Left lobe of liver (tissue), 2 donors: Measurements from ENCODE around the gene BRAF. TPM values are rescaled to one million over a fixed set of nuclear protein-coding genes. Genes with fewer than 3 reads are reported as not detected.
A peak's percentile ranks its signal among the peaks of the same experiment; 100 is the strongest.
"Not testable (repeated sequence)": the region's sequence is repeated elsewhere in the genome, so short reads cannot be mapped to it uniquely, and the experiment has no call there.

ENCODE experiments used
- ATAC-seq: fragments of 200-7000 bp; cut with Tn5 transposase; one replicate; pipeline ENCODE4 v1.9.1; 2020; ENCODE audit warnings: mild to moderate bottlenecking, moderate library complexity
- DNase-seq: peaks from one replicate; pipeline ENCODE4 v3.0.0-alpha.2; 2020; ENCODE audit warnings: low spot score
- total RNA-seq: library from RNA; stranded (reverse); gene quantifications from one replicate; pipeline ENCODE4 v1.2.1, GENCODE V29; 2021
- donor health status: DM: no; HTN: no; CAD: no; lungs with moderate emphysema.
- donor health status: DM: no; HTN: yes; CAD: no.

BRAF gene
- total RNA-seq, 1 donor from 2014 or later, result 9.0 TPM

- ATAC-seq (no peak), DNase-seq (no peak)
Observed at GRCh38 chr7:140920745-140921144, 4.0 kb downstream of the BRAF start.

DNA sequence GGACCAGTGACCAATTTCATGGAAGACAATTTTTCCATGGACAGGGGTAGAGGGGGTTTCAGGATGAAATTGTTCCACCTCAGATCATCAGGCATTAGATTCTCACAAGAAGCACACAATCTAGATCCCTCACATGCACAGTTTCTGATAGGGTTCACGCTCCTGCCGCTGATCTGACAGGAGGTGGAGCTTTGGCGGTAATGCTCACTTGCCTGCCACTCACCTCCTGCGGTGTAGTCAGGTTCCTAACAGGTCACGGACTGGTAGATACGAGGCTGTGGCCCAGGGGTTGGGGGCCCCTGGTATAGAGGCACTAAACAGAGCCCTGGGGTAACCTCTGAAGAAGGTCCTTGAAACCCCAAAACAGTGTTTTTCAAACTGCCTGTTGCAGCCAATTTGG, 6.5 kb downstream of the BRAF start:
- ATAC-seq (no peak), DNase-seq (no peak)

GRCh38 chr7:140917258-140917657, 7.5 kb downstream of the BRAF start:
- no peak for DNase-seq
- no peak for ATAC-seq

- no peak for DNase-seq
- no peak for ATAC-seq
Observed at GRCh38 chr7:140915935-140916555, 8.7 kb downstream of the BRAF start.

DNA sequence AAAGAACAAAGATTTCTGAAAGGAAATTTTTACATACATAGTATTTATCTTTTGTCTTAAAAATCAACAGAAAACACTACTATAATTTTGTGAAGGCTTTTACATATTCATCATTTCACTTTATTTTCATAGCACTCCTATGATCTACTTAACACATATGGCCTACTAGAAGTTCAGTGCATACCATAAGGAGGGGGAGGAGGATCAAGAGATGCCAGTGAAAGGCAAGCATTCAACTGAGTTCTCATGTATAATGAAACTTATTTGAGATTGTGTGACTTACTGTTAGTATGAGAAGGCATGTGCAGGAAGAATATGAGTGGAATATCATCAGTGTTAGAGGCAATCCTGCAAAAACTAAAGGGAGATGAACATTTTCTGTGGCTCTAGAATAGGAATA, 10.6 kb downstream of the BRAF start:
- DNase-seq (no peak), ATAC-seq (no peak)

- ATAC-seq, DNase-seq: not testable (repeated sequence)
Observed at GRCh38 chr7:140913596-140913928, 11.2 kb downstream of the BRAF start.

GRCh38 chr7:140911746-140912145, 13.0 kb downstream of the BRAF start:
- ATAC-seq (no peak), DNase-seq (no peak)

DNA sequence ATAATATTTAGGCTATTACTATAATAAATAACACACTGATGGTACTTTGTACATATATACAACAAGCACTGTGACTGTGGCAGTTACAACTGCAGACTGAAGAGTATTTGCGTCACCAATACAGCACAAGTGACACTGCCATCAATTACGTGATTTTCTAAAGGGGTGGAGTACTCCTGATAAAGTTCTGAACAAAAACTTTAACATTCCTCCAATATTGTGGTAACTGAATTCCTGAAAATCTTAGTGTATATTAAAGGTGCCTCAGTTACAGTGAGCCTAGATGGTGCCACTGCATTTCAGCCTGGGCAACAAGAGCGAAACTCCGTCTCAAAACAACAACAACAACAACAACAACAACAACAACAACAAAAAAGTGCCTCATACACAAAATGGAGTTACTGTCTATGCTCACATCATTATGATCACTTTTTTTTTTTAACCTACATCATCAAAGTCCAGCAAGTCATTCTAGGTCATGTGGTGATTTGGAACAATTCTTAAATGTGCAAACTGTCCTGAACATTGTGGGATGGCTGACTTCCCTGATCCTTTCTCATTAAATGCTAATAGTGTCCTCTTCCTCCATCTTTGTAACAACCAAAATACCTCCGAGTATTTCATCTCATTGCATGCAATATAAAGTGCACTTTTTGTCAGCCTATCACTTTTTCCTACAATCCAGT, 15.1 kb downstream of the BRAF start:
- DNase-seq (no peak), ATAC-seq (no peak)

DNA sequence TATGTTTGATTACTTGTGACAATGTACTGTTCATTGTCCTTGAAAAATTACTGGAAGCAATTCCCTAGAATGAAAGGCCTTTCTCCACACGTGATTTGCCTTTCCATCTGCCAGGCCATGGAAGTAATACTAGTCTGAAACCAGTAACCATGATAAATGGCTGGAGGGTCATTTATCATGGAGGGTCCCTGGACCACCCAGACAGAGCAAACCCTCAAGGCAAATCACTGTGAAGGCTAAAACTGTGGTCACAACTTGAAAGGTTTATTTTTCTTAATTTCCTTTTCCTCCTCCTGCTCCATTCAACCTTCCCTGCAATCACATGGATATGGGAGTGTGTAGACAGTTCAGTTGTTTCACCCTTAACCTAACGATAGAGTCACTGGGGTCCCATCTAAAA, 16.4 kb downstream of the BRAF start:
- no peak for DNase-seq
- ATAC-seq, result no peak

DNA sequence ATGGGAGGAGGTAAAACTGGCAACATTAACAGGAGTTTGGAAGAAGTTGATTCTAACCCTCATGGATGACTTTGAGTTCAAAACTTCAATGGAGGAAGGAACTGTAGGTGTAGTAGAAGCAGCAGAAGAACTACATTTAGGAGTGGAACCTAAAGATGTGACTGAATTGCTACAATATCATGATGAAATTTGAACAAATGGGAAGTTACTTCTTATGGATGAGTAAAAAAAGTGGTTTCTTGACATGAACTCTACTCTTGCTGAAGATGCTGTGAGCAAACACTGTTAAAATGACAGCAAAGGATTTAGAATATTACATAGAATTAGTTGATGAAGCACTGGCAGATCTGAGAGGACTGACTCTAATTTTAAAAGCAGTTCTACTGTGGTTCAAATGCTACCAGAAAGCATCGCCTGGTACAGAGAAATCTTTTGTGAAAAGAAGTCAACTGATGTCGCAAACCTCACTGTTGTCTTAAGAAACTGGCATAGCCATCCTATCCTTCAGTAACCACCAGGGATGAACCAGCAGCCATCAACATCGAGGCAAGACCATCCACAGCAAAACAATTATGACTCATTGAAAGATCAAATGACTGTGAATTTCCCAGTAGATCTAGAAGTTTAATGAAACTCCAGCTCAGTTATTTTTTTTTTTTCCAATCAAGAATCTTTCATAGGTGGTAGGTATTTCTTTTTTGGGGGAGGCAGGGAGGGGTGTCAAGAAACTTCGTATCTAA, 20.8 kb downstream of the BRAF start:
- ATAC-seq (no peak), DNase-seq (no peak)

- DNase-seq (no peak), ATAC-seq (no peak)
Observed at GRCh38 chr7:140902303-140902953, 22.3 kb downstream of the BRAF start.

GRCh38 chr7:140901941-140902302, 22.8 kb downstream of the BRAF start:
- no peak for ATAC-seq

GRCh38 chr7:140899883-140900282, 24.8 kb downstream of the BRAF start:
- ATAC-seq (peak; percentile 29), DNase-seq (no peak)

More at GRCh38 chr7:140901941-140902302, 22.8 kb downstream of the BRAF start:
- DNase-seq, result no peak

DNA sequence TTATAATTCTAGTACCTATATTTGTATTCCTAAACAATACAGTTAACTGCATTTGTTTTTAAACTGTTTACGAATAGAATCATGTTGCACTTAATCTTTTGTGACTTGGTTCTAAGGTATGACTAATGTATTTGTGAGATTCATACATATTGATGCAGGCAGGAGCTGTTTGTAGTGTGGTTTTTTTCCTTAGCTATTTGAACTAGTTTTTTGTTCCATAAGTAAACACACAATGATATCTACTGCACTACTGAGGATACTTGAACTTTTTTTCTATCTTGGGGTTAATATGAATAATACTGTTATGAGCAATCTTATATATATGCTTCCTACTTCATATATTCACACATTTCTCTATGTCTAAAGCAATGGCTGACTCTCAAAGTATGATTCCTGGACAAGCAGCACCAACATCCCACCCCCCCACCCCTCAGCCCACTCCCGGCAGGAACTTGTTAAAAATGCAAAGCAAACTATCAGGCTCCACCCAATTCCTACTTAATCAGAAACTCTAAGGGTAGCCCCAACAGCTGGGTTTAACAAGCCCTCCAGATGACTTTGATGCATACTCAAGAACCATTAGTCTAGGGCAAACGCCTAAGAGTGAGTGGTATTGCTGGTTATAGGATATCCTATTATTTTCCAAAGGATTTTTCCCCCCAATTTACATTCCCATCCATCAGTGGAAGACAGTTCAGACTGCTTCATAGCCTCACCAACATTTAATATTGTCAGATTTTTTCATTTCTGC, 25.8 kb downstream of the BRAF start:
- ATAC-seq (no peak), DNase-seq (no peak)

- ATAC-seq (no peak), DNase-seq (no peak)
Observed at GRCh38 chr7:140896996-140897395, 27.7 kb downstream of the BRAF start.

DNA sequence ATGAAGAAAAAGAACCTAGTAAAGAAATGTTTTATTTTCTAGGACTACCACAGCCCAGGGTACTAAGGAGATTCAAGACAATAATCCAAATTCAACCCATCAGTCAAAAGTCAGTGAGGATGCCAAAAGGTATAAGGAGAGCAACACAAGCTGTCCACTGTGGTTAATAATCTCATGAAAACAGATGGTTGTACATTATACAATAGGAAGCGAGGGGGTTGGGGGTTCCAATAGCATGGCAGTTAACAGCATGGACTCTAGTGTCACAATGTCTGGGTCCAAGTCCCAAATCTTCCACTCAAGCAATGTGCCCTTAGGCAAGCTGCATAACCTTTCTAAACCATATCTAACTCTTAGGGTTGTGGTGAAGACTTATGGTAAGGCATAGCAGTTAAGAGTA, 35.1 kb downstream of the BRAF start:
- no peak for ATAC-seq
- no peak for DNase-seq

DNA sequence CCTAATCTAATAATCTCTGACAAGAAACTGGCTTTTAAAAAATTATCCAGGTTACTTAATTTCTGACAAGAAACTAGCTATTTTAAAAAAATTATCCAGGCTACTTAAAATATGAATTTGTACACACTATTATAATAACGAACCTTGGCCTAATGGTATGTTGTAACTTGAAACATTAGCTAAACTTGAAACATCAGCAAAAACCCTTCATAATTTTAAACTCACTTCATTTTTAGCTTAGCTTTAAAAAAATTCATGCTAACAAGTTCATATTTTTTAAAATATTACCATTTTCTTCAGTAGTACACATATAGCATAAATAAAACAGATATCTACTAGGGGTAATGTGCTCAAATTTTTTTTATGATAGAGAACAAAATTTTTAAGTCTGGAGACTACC, 35.6 kb downstream of the BRAF start:
- ATAC-seq (no peak), DNase-seq (no peak)

DNA sequence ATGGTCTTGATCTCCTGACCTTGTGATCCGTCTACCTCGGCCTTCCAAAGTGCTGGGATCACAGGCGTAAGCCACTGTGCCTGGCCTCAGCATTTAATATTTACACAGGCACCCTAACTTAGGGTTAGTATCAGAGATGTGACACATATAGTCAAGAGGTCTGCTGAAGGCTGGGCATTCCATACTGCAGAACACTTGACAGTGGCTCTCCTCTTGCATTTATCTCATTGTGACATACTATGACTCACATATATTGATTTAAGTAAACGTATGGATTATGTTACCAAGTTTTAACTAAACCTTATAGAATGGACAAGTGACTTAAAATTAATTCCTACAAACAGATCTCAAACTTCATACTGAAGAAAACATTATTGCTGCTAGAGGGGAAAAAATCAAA, 36.6 kb downstream of the BRAF start:
- ATAC-seq (no peak), DNase-seq (no peak)

DNA sequence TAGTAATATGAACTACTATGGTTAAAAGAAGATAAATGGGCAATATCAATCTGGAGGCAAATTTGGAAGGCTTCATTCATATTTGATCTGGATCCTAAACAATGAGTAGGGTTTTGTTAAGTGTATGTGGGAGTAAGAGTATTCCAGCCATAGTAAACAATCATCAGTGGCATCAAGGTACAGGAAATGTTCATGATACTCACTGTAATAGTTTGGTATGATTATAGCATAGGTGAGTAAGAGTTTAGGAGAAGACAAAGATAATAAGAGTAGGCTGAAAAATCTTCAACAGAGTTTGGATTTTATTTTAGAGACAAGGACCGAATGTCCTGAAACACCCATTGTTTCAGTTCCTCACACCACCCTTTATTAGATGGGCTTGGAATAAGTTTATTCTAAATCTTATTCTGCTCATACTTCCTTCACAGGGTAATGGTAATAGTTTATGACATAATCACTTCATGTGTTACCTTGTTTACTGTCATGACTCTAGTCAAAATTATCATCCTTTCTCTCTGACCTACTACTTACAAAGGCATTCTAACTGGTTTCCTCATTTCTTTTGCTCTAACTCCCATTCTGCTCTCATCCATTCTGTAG, 38.9 kb downstream of the BRAF start:
- no peak for DNase-seq

DNA sequence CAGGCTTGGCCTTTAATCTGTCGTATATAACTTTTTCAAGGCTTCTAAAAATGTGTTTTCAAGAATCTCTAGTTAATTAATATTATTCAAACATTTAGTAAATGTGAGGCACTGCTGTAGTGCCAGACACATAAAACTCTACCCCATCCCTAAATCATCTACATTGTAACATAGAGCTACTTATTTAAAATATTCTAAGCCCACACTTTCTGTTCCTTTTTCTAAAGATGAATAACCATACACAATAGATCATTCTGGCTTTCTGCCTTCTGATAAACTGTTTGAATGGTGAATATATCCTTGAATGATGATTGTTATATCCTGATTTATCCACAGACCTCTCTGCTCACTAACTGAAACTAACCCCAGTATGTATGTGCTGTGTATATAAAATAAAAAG, 41.4 kb downstream of the BRAF start:
- no peak for ATAC-seq
- DNase-seq, result no peak

More for the DNA sequence above, 38.9 kb downstream of the BRAF start:
- ATAC-seq, result no peak

DNA sequence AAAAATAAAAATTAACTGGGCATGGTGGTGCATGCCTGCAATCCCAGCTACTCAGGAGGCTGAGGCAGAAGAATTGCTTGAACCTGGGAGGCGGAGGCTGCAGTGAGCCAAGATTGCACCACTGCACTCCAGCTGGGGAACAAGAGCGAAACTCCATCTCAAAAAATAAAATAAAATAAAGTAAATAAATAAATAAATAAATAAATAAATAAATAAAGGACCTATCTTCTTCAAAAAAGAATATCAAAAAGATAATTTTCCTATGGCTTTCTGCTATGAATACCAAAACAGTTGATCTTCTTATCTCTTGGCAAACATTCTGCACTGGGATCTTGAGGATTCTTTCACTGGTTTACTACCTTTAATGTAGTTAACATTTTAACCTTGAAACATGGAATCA, 41.9 kb downstream of the BRAF start:
- not testable (repeated sequence) for ATAC-seq, DNase-seq
